Measurements from ENCODE around the gene IPO4.

DNA sequence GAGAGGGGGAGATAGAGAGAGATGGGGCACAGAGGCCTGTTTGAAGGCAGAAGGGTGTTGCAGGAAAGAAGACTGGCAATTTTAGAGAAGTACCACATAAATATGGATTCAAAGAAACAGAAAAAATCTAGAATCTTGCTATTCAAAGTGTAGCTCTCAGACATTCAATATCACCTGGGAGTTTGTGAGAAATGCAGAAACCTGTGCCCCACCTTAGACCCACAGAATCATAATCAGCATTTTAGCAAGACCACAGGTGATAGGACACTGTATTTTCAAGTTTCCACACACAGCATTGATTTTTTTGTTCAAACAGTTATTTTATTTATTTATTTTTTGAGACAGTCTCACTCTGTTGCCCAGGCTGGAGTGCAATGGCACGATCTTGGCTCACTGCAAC, 40.3 kb upstream of the IPO4 start:
- TF ChIP-seq, protein P1, sequence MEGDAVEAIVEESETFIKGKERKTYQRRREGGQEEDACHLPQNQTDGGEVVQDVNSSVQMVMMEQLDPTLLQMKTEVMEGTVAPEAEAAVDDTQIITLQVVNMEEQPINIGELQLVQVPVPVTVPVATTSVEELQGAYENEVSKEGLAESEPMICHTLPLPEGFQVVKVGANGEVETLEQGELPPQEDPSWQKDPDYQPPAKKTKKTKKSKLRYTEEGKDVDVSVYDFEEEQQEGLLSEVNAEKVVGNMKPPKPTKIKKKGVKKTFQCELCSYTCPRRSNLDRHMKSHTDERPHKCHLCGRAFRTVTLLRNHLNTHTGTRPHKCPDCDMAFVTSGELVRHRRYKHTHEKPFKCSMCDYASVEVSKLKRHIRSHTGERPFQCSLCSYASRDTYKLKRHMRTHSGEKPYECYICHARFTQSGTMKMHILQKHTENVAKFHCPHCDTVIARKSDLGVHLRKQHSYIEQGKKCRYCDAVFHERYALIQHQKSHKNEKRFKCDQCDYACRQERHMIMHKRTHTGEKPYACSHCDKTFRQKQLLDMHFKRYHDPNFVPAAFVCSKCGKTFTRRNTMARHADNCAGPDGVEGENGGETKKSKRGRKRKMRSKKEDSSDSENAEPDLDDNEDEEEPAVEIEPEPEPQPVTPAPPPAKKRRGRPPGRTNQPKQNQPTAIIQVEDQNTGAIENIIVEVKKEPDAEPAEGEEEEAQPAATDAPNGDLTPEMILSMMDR (optimal IDR thresholded peaks at IDR 0.05 in 1 of 3, IDR thresholded peaks at IDR 0.05 in 1 of 3, conservative IDR thresholded peaks at IDR 0.05 in 1 of 3; ENCODE audit: extremely low read depth in 1 of 3, insufficient read depth in 2 of 3, low read length in 3 of 3), result no peak
- TF ChIP-seq EZH2 (IDR thresholded peaks at IDR 0.05; ENCODE audit: low read length), result no peak

Data from keratinocyte (primary cell).